H1 (cell line): ENCODE data around the gene FHAD1. TPM values are rescaled to one million over a fixed set of nuclear protein-coding genes. Genes with fewer than 3 reads are reported as not detected.

Source experiments
- CBX5 ChIP-seq: fragments of 300-800, 300-1000 bp; sonication (generic); IDR thresholded peaks from 2 replicates; pipeline ENCODE4 v1.7.1; 2016; ENCODE audit warnings: antibody characterized with exemption, low read length, low read depth
- KDM5A ChIP-seq: fragments of 200-600 bp; IDR thresholded peaks from 2 replicates; pipeline ENCODE4 v1.7.1; 2012; ENCODE audit warnings: mild to moderate bottlenecking, low read length, inconsistent platforms, mixed read lengths
- RAD21 ChIP-seq, 2 experiments: IDR thresholded peaks in 1 of 2; conservative IDR thresholded peaks in 1 of 2; 2 replicates each; pipeline ENCODE4 v1.6.1; 2011; ENCODE audit warnings: low read depth in 2 of 2, low read length in 2 of 2, improper control_type of control experiment in 1 of 2, inconsistent platforms in 1 of 2, mild to moderate bottlenecking in 1 of 2, moderate library complexity in 1 of 2
- polyA plus RNA-seq, 7 experiments: library from polyadenylated mRNA; depleted of rRNA in 3 of 7; stranded (reverse) in 5 of 7; unstranded in 2 of 7; fragments of >200 nt in 5 of 7; fragments of 200-250 nt in 2 of 7; gene quantifications; 1 replicate in 5 of 7; 2 replicates in 1 of 7; 4 replicates in 1 of 7; pipeline versions ENCODE4 v1.2.1 to v1.2.3, GENCODE V29; 2011 to 2013; ENCODE audit warnings: missing spikeins in 2 of 7, mixed read lengths in 2 of 7
- total RNA-seq: library from RNA; stranded (reverse); fragmentation: NEBNext Ultra II Directional; extraction: Animal tissue kit (Norgen Biotek cat#: 25700); gene quantifications from 2 replicates; pipeline ENCODE4 v1.2.1, GENCODE V29; 2021

Gene FHAD1
- total and polyA plus RNA-seq, 2 of the 8 experiments (the other 6 are each of a cell fraction or from before 2014, with no cell fraction given) = 0.39 to 0.69 TPM

- TF ChIP-seq RAD21 (IDR thresholded peaks at IDR 0.05 in 1 of 2, conservative IDR thresholded peaks at IDR 0.05 in 1 of 2; ENCODE audit: low read depth in 2 of 2, low read length in 2 of 2) (no peak), CBX5 (no peak), KDM5A (no peak)
Measured at GRCh38 chr1:15423355-15424077, 176.5 kb downstream of the FHAD1 start (continued).
